OCI-LY7 (cell line): ENCODE measurements around the gene LDLRAD2.

Experiments used
- EZH2phosphoT487 ChIP-seq: fragments of 200-600 bp; sonication (generic); IDR thresholded peaks from 2 replicates; pipeline ENCODE4 v1.6.1; 2018; ENCODE audit warnings: low read depth, borderline replicate concordance, mild to moderate bottlenecking, mixed run types, antibody characterized with exemption, low read length, moderate library complexity, mixed read lengths
- TF ChIP-seq, protein P1 (sequence below): fragments of 200-600 bp; sonication (generic); conservative IDR thresholded peaks from 2 replicates; pipeline ENCODE4 v1.5.1; 2014; ENCODE audit warnings: mild to moderate bottlenecking, antibody characterized with exemption, low read length, moderate library complexity, mixed read lengths

DNA sequence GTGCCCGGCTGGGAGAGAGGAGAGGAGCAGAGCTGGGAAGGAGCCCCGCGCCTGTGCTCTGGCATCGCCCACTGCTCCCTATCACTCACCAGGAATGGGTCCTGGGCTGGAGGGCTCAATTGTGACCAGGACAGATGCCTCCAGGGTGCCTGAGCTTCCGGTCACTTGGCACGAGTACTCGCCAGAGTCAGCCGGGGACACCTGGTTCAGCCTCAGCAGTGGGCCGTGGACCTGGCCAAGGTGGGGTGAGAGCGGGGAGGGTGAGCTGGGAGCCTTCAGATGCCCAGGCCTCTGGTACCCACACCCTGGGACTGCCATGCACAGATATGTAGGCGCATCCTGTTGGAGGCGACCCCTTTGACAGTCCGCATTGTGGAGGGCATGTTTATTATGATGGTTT is 31.1 kb downstream of the LDLRAD2 start:
- TF ChIP-seq, protein P1, sequence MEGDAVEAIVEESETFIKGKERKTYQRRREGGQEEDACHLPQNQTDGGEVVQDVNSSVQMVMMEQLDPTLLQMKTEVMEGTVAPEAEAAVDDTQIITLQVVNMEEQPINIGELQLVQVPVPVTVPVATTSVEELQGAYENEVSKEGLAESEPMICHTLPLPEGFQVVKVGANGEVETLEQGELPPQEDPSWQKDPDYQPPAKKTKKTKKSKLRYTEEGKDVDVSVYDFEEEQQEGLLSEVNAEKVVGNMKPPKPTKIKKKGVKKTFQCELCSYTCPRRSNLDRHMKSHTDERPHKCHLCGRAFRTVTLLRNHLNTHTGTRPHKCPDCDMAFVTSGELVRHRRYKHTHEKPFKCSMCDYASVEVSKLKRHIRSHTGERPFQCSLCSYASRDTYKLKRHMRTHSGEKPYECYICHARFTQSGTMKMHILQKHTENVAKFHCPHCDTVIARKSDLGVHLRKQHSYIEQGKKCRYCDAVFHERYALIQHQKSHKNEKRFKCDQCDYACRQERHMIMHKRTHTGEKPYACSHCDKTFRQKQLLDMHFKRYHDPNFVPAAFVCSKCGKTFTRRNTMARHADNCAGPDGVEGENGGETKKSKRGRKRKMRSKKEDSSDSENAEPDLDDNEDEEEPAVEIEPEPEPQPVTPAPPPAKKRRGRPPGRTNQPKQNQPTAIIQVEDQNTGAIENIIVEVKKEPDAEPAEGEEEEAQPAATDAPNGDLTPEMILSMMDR = no peak
- TF ChIP-seq EZH2phosphoT487 = no peak
